ENCODE results near the gene SDR42E2.

DNA sequence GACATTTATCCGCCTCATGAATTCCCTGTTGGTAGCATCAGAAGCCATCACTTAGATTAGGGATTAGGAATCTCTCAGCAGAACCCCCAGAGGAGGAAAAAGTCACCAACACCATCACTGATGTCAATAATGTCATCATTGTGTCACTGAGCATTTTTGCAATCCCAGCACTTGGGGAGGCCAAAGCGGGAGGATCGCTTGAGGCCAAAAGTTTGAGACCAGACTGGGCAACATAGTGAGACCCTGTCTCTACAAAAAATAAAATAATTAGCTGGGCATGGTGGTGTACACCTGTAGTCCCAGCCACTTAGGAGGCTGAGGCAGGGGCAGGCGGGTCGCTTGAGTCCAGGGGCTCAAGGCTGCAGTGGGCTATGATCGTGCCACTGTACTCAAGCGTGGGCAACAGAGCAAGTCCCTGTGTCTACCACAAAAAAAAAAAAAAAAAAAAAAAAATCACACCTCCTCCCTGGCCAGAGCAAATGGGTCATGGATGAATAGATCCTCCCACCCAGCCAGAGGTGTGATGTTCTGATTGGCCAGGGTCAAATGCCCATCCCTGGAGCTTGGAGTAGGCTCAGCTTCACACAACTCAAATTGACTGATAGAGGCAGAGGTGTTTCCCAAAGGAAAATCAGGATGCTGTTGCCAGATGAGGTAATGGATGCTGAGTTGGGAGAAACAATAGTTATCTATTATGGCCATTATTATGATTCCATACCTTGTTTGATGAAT, 38.4 kb upstream of the SDR42E2 start:
- TF ChIP-seq, protein P1, sequence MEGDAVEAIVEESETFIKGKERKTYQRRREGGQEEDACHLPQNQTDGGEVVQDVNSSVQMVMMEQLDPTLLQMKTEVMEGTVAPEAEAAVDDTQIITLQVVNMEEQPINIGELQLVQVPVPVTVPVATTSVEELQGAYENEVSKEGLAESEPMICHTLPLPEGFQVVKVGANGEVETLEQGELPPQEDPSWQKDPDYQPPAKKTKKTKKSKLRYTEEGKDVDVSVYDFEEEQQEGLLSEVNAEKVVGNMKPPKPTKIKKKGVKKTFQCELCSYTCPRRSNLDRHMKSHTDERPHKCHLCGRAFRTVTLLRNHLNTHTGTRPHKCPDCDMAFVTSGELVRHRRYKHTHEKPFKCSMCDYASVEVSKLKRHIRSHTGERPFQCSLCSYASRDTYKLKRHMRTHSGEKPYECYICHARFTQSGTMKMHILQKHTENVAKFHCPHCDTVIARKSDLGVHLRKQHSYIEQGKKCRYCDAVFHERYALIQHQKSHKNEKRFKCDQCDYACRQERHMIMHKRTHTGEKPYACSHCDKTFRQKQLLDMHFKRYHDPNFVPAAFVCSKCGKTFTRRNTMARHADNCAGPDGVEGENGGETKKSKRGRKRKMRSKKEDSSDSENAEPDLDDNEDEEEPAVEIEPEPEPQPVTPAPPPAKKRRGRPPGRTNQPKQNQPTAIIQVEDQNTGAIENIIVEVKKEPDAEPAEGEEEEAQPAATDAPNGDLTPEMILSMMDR (IDR thresholded peaks at IDR 0.05), result no peak
- no peak for TF ChIP-seq POLR2AphosphoS2 (conservative IDR thresholded peaks at IDR 0.05; ENCODE audit: low read length)
- TF ChIP-seq HOXA7 (CRISPR knock-in tag; IDR thresholded peaks at IDR 0.05), result no peak
- TF ChIP-seq POLR2A (IDR thresholded peaks at IDR 0.05; ENCODE audit: low read length), result no peak
- peak; percentile 2 for TF ChIP-seq MAFK (IDR thresholded peaks at IDR 0.05; ENCODE audit: partially characterized antibody)
- TF ChIP-seq, protein P2, sequence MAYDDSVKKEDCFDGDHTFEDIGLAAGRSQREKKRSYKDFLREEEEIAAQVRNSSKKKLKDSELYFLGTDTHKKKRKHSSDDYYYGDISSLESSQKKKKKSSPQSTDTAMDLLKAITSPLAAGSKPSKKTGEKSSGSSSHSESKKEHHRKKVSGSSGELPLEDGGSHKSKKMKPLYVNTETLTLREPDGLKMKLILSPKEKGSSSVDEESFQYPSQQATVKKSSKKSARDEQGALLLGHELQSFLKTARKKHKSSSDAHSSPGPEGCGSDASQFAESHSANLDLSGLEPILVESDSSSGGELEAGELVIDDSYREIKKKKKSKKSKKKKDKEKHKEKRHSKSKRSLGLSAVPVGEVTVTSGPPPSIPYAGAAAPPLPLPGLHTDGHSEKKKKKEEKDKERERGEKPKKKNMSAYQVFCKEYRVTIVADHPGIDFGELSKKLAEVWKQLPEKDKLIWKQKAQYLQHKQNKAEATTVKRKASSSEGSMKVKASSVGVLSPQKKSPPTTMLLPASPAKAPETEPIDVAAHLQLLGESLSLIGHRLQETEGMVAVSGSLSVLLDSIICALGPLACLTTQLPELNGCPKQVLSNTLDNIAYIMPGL (CRISPR knock-in tag; IDR thresholded peaks at IDR 0.05; ENCODE audit: borderline replicate concordance), result no peak
- no peak for TF ChIP-seq CBX8 (IDR thresholded peaks at IDR 0.05)
- no peak for TF ChIP-seq EP300 (IDR thresholded peaks at IDR 0.05)
- TF ChIP-seq, protein P3, sequence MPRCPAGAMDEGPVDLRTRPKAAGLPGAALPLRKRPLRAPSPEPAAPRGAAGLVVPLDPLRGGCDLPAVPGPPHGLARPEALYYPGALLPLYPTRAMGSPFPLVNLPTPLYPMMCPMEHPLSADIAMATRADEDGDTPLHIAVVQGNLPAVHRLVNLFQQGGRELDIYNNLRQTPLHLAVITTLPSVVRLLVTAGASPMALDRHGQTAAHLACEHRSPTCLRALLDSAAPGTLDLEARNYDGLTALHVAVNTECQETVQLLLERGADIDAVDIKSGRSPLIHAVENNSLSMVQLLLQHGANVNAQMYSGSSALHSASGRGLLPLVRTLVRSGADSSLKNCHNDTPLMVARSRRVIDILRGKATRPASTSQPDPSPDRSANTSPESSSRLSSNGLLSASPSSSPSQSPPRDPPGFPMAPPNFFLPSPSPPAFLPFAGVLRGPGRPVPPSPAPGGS (IDR thresholded peaks at IDR 0.05), result no peak
- no peak for TF ChIP-seq JUN (IDR thresholded peaks at IDR 0.05)
- no peak for TF ChIP-seq HDAC2 (IDR thresholded peaks at IDR 0.05)
- no peak for TF ChIP-seq ESRRA (IDR thresholded peaks at IDR 0.05; ENCODE audit: borderline replicate concordance, low read length)
- no peak for TF ChIP-seq ZSCAN20 (CRISPR knock-in tag; IDR thresholded peaks at IDR 0.05)

Measured in A549 (cell line).